ENCODE data around the gene GPR21. TPM values are rescaled to one million over a fixed set of nuclear protein-coding genes. Genes with fewer than 3 reads are reported as not detected.

The GPR21 gene
- total RNA-seq, 1 donor from 2014 or later, result 10.3 TPM

Small RNA genes within 50 kb of the gene (small RNA-seq; reads per million reads assigned to genes)
- not detected for gene GPR21 (ENCODE audit: low replicate concordance)

Other genes with a start within 250 kb of the GPR21 start
- gene OR5C1, start 244.7 kb upstream of the GPR21 start, total RNA-seq, result not detected
- gene OR1K1, start 233.5 kb upstream of the GPR21 start, total RNA-seq, result not detected
- gene PDCL, start 205.1 kb upstream of the GPR21 start, total RNA-seq, result 32.5 TPM
- gene RC3H2, start 128.3 kb upstream of the GPR21 start, total RNA-seq, result 95.1 TPM
- 59.7 TPM for gene ZBTB6, start 120.3 kb upstream of the GPR21 start, total RNA-seq
- gene ZBTB26, start 102.2 kb upstream of the GPR21 start, total RNA-seq, result 12.5 TPM
- gene RABGAP1, start 92.6 kb upstream of the GPR21 start, total RNA-seq, result 96.1 TPM
- gene STRBP, start 234.9 kb downstream of the GPR21 start, total RNA-seq, result 69.1 TPM